GM12878 (cell line): ENCODE results near the gene WDR38. TPM values are rescaled to one million over a fixed set of nuclear protein-coding genes. Genes with fewer than 3 reads are reported as not detected.

Experiments
- ATAC-seq: fragments of 200-7000 bp; cut with Tn5 transposase; 3 replicates; pipeline ENCODE4 v1.9.1; 2020; ENCODE audit warnings: mild to moderate bottlenecking, moderate library complexity
- BruUV-seq: library from RNA; stranded (reverse); fragments of 400-500 nt; replicated peaks from 2 replicates; lab custom pipeline; 2021; lab: Mats Ljungman, UMichigan
- CTCF ChIA-PET: fragments of 300-600 bp; sonication (Branson Sonifier 250); formaldehyde crosslinking; extraction: SDS; loops from one replicate; lab custom pipeline; 2021; ENCODE audit warnings: inconsistent platforms; lab: Yijun Ruan, JAX
- POLR2A ChIA-PET: fragments of 350-600 bp; formaldehyde crosslinking; extraction: SDS; loops from one replicate; lab custom pipeline; 2021; ENCODE audit warnings: inconsistent platforms; lab: Charles Lee
- RAD21 ChIA-PET: fragments of 300-600 bp; sonication (Branson Sonifier 250); formaldehyde crosslinking; loops from one replicate; lab custom pipeline; 2023; ENCODE audit warnings: antibody characterized with exemption; ENCODE audit not compliant: unreplicated experiment; lab: Charles Lee
- SMC1A ChIA-PET: fragments of 300-600 bp; sonication (Branson Sonifier 250); formaldehyde crosslinking; loops from one replicate; lab custom pipeline; 2023; ENCODE audit not compliant: unreplicated experiment, uncharacterized antibody; lab: Charles Lee
- DNase-seq: peaks from one replicate; pipeline ENCODE4 v3.0.0-alpha.2; 2011; ENCODE audit warnings: low read depth, low spot score
- FAIRE-seq: peaks from 3 replicates; lab custom pipeline; 2011; peaks lifted over from hg19 to GRCh38; lab: Jason Lieb, UNC
- H2AFZ ChIP-seq: 2 replicates; pipeline ENCODE4 v1.6.0; 2011; ENCODE audit warnings: low read depth, low read length, control low read depth; ENCODE audit not compliant: control insufficient read depth
- H3K27ac ChIP-seq: 2 replicates; pipeline ENCODE4 v1.5.1; 2011; ENCODE audit warnings: control low read depth; ENCODE audit not compliant: control insufficient read depth, insufficient read depth
- H3K27me3 ChIP-seq, 2 experiments: replicated peaks in 1 of 2; 2 replicates each; pipeline versions ENCODE4 v1.6.0 to v1.6.1; 2011; ENCODE audit warnings: low read length in 1 of 2; ENCODE audit not compliant: control insufficient read depth in 2 of 2, insufficient read depth in 2 of 2
- H3K36me3 ChIP-seq, 2 experiments: 2 replicates each; pipeline ENCODE4 v1.5.1; 2011; ENCODE audit warnings: low read length in 1 of 2; ENCODE audit not compliant: control insufficient read depth in 2 of 2, insufficient read depth in 2 of 2
- H3K4me1 ChIP-seq: 2 replicates; pipeline ENCODE4 v1.6.1; 2011; ENCODE audit warnings: mild to moderate bottlenecking, low read length, moderate library complexity, mixed read lengths; ENCODE audit not compliant: control insufficient read depth, insufficient read depth
- H3K4me2 ChIP-seq: 2 replicates; pipeline ENCODE4 v1.6.0; 2011; ENCODE audit warnings: control low read depth; ENCODE audit not compliant: control insufficient read depth, insufficient read depth
- H3K4me3 ChIP-seq: fragments of 200-600 bp; sonication (generic); 2 replicates; pipeline ENCODE4 v1.5.1; 2016
- H3K79me2 ChIP-seq: 2 replicates; pipeline ENCODE4 v1.6.0; 2011; ENCODE audit warnings: low read length; ENCODE audit not compliant: control insufficient read depth, insufficient read depth
- H3K9ac ChIP-seq: 2 replicates; pipeline ENCODE4 v1.8.0; 2011; ENCODE audit warnings: low read length, control low read depth, mixed read lengths; ENCODE audit not compliant: control insufficient read depth, insufficient read depth
- H3K9me3 ChIP-seq: replicated peaks from 3 replicates; pipeline ENCODE4 v1.5.1; 2011; ENCODE audit warnings: mild to moderate bottlenecking, low read length; ENCODE audit not compliant: control insufficient read depth, insufficient read depth
- H4K20me1 ChIP-seq: 2 replicates; pipeline ENCODE4 v1.6.0; 2011; ENCODE audit not compliant: control insufficient read depth, insufficient read depth
- BACH1 ChIP-seq: fragments of 450-650 bp; IDR thresholded peaks from 2 replicates; pipeline ENCODE4 v1.6.1; 2017; ENCODE audit warnings: mild to moderate bottlenecking, borderline replicate concordance
- E2F4 ChIP-seq: IDR thresholded peaks from 2 replicates; pipeline ENCODE4 v1.6.1; 2012; ENCODE audit warnings: low read depth, low read length, improper control_type of control experiment
- PKNOX1 ChIP-seq: fragments of 450-650 bp; IDR thresholded peaks from 2 replicates; pipeline ENCODE4 v1.6.1; 2016; ENCODE audit warnings: mild to moderate bottlenecking
- RBBP5 ChIP-seq: fragments of 200-600 bp; sonication (generic); conservative IDR thresholded peaks from 2 replicates; pipeline ENCODE4 v1.6.1; 2016
- REST ChIP-seq: IDR thresholded peaks from 2 replicates; pipeline ENCODE4 v1.6.1; 2012; ENCODE audit warnings: mild to moderate bottlenecking, low read depth, low read length
- SIN3A ChIP-seq: IDR thresholded peaks from 2 replicates; pipeline ENCODE4 v1.6.1; 2012; ENCODE audit warnings: low read depth, low read length, improper control_type of control experiment
- ZNF207 ChIP-seq: fragments of 450-650 bp; IDR thresholded peaks from 2 replicates; pipeline ENCODE4 v1.6.1; 2014; ENCODE audit warnings: antibody characterized with exemption, mild to moderate bottlenecking, borderline replicate concordance
- WGBS: methylation state at CpG from one replicate; pipeline ENCODE4 v1.1.6; 2016; ENCODE audit warnings: low lambda C conversion rate; ENCODE audit not compliant: insufficient replicate concordance, insufficient coverage; ENCODE audit errors: missing lambda C conversion rate; 5-methylcytosine and 5-hydroxymethylcytosine counted together
- in situ Hi-C: fragments of 300-500 bp; cut with MboI; formaldehyde crosslinking; loops from 9 replicates; pipeline ENCODE4 v1.14.3; 2018; ENCODE audit warnings: mixed read lengths
- intact Hi-C: fragments of 100-400 bp; cut with micrococcal nuclease; formaldehyde crosslinking; loops from one replicate; pipeline ENCODE4 v1.14.2; 2022; ENCODE audit not compliant: unreplicated experiment
- polyA plus RNA-seq, 11 experiments: library from polyadenylated mRNA; depleted of rRNA in 4 of 11; unstranded in 6 of 11; stranded (reverse) in 5 of 11; fragments of >200 nt; fragmentation: Nextera tagmentation in 4 of 11; fragmentation: Illumina TruSeq in 1 of 11; extraction: Ambion mirVana in 4 of 11; extraction: Trizol in 1 of 11; gene quantifications; 1 replicate in 1 of 11; 2 replicates in 10 of 11; pipeline versions ENCODE4 v1.2.1 to v1.2.3, GENCODE V29; 2011 to 2016; ENCODE audit warnings: inconsistent platforms in 2 of 11, missing spikeins in 2 of 11, low read depth in 1 of 11
- total RNA-seq, 4 experiments: library from RNA; depleted of rRNA in 3 of 4; stranded (reverse); fragments of >200 nt in 3 of 4; fragmentation: Illumina TruSeq in 1 of 4; extraction: Trizol in 1 of 4; gene quantifications; 2 replicates each; pipeline versions ENCODE4 v1.2.1 to v1.2.3, GENCODE V29; 2013 to 2021

WDR38 gene
- total and polyA plus RNA-seq, 10 of the 15 experiments (the other 5 are each of a cell fraction or from before 2014, with no cell fraction given), result not detected

GRCh38 chr9:124886461-124886860 is 33.2 kb downstream of the WDR38 start:
- no peak overlapping the region for H3K27ac ChIP-seq
- no peak overlapping the region for H3K4me2 ChIP-seq
- H3K9ac ChIP-seq, result no peak overlapping the region
- no peaks in the 10 kb centered on the region for H3K9me3 ChIP-seq
- H3K79me2 ChIP-seq, result no peaks in the 10 kb centered on the region
- no peak overlapping the region for H2AFZ ChIP-seq
- H3K27me3 ChIP-seq, result no peaks in the 10 kb centered on the region
- in situ Hi-C loops, result no loop called here
- no TSS peak for BruUV-seq
- ATAC-seq (no peak), DNase-seq (no peak), FAIRE-seq (no peak)
- no peak for TF ChIP-seq ZNF207
- ChIA-PET RAD21 (interaction anchor here (0.6 kb wide), 1 partner anchor 14 kb away, joined by 3 read pairs; no protein-coding TSS in a partner anchor), CTCF (interaction anchor here (0.7 kb wide), 1 partner anchor 312 kb away, joined by 3 read pairs; no protein-coding TSS in a partner anchor), POLR2A (interaction anchor here (0.5 kb wide), 1 partner anchor 1651 kb away, joined by 8 read pairs; no protein-coding TSS in a partner anchor), SMC1A (no interaction called here)
- H3K36me3 ChIP-seq, result peaks cover 11 to 32% of the 10 kb centered on the region in 2 experiments
- WGBS, result 99% methylated on average over 9 of the region's 10 CpGs
- intact Hi-C loops, result no loop called here
- no peaks in the 10 kb centered on the region for H4K20me1 ChIP-seq
- no peaks in the 10 kb centered on the region for H3K4me1 ChIP-seq
- H3K4me3 ChIP-seq, result no peak overlapping the region

- Histone ChIP-seq H2AFZ (no peak overlapping the region), H3K36me3 (peaks cover 11 to 31% of the 10 kb centered on the region in 2 experiments), H4K20me1 (no peaks in the 10 kb centered on the region), H3K4me1 (no peaks in the 10 kb centered on the region), H3K27me3 (no peaks in the 10 kb centered on the region), H3K9ac (no peak overlapping the region), H3K4me3 (no peak overlapping the region), H3K9me3 (no peaks in the 10 kb centered on the region), H3K4me2 (no peak overlapping the region), H3K79me2 (no peaks in the 10 kb centered on the region), H3K27ac (no peak overlapping the region)
- RAD21 ChIA-PET, result interaction anchor here (1.3 kb wide), 1 partner anchor 14 kb away, joined by 5 read pairs; no protein-coding TSS in a partner anchor
- SMC1A ChIA-PET, result no interaction called here
- in situ Hi-C loops (no loop called here), intact Hi-C loops (no loop called here)
- TF ChIP-seq SIN3A (no peak), PKNOX1 (peak; percentile 70), RBBP5 (no peak), REST (no peak), E2F4 (no peak), BACH1 (no peak)
- WGBS, result 29% methylated on average over 17 of the region's 17 CpGs
- no TSS peak for BruUV-seq
- ATAC-seq (peak; percentile 27; the same call in 1 of the 3 replicates), DNase-seq (no peak), FAIRE-seq (no peak)
- CTCF ChIA-PET, result no interaction called here
- POLR2A ChIA-PET, result interaction anchor here (0.5 kb wide), 2 partner anchors 19 to 1651 kb away, joined by 3 to 8 read pairs; no protein-coding TSS in a partner anchor
Measured at GRCh38 chr9:124886866-124887492, 33.7 kb downstream of the WDR38 start.
